Right atrium auricular region (tissue), 2 donors: ENCODE measurements around the gene ZDHHC20. TPM values are rescaled to one million over a fixed set of nuclear protein-coding genes. Genes with fewer than 3 reads are reported as not detected.

Experiments
- DNase-seq: peaks from one replicate; pipeline ENCODE4 v3.0.0-alpha.2; 2019; ENCODE audit warnings: low spot score
- H3K27ac ChIP-seq, 2 donors: fragments of 200-600 bp; sonication (generic); 1 replicate in 1 of 2; 2 replicates in 1 of 2; pipeline ENCODE4 v1.5.1; 2016 to 2019
- H3K27me3 ChIP-seq, 2 donors: fragments of 200-600 bp; sonication (generic); one replicate each; pipeline versions ENCODE4 v1.5.1 to v1.6.0; 2017 to 2019
- H3K36me3 ChIP-seq: fragments of 200-600 bp; sonication (generic); one replicate; pipeline ENCODE4 v1.5.1; 2016
- H3K4me1 ChIP-seq, 2 donors: fragments of 200-600 bp; sonication (generic); one replicate each; pipeline versions ENCODE4 v1.5.1 to v1.6.0; 2017 to 2019
- H3K4me3 ChIP-seq, 2 donors: fragments of 200-600 bp; sonication (generic); 1 replicate in 1 of 2; 2 replicates in 1 of 2; pipeline ENCODE4 v1.5.1; 2017 to 2019; ENCODE audit warnings: mild to moderate bottlenecking in 1 of 2, moderate library complexity in 1 of 2
- H3K9me3 ChIP-seq, 2 donors: fragments of 200-600 bp; sonication (generic); one replicate each; pipeline ENCODE4 v1.5.1; 2019
- total RNA-seq, 2 donors: library from RNA; depleted of rRNA; stranded (reverse); fragments of >200 nt; gene quantifications; one replicate each; pipeline ENCODE4 v1.1.0, GENCODE V29; 2016
- TF ChIP-seq, protein P1 (sequence below), 2 donors: fragments of 200-600 bp; sonication (generic); IDR thresholded peaks; one replicate each; pipeline ENCODE4 v1.5.1; 2019; ENCODE audit warnings: antibody characterized with exemption in 2 of 2

Gene ZDHHC20
- total RNA-seq, 2 donors from 2014 or later = 19.7 to 26.5 TPM

DNA sequence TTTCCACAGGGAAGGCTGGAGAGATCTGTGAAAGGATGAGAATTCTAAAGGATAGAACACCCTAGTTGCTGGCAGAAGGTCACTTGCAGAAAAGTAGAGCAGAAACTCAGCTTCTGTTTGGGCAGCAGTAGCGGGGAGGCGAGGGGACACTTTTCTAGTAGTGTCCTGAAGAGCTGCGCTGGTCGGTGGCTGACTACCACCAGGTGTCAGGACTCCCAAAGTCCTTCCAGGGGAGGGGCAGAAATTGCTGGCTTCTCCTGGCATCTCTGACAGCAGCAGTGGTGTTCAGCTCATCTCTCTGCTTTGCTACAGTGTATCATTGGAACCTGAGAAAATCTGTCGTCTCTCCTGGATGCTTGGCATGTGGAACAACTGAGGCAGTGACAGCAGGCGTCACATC is 120.9 kb downstream of the ZDHHC20 start:
- Histone ChIP-seq H3K27ac (no peak overlapping the region), H3K36me3 (no peaks in the 10 kb centered on the region), H3K4me1 (no peaks in the 10 kb centered on the region), H3K9me3 (no peaks in the 10 kb centered on the region), H3K27me3 (no peaks in the 10 kb centered on the region), H3K4me3 (no peak overlapping the region)
- DNase-seq = no peak
- TF ChIP-seq, protein P1, sequence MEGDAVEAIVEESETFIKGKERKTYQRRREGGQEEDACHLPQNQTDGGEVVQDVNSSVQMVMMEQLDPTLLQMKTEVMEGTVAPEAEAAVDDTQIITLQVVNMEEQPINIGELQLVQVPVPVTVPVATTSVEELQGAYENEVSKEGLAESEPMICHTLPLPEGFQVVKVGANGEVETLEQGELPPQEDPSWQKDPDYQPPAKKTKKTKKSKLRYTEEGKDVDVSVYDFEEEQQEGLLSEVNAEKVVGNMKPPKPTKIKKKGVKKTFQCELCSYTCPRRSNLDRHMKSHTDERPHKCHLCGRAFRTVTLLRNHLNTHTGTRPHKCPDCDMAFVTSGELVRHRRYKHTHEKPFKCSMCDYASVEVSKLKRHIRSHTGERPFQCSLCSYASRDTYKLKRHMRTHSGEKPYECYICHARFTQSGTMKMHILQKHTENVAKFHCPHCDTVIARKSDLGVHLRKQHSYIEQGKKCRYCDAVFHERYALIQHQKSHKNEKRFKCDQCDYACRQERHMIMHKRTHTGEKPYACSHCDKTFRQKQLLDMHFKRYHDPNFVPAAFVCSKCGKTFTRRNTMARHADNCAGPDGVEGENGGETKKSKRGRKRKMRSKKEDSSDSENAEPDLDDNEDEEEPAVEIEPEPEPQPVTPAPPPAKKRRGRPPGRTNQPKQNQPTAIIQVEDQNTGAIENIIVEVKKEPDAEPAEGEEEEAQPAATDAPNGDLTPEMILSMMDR (IDR thresholded peaks at IDR 0.05) = no peak

DNA sequence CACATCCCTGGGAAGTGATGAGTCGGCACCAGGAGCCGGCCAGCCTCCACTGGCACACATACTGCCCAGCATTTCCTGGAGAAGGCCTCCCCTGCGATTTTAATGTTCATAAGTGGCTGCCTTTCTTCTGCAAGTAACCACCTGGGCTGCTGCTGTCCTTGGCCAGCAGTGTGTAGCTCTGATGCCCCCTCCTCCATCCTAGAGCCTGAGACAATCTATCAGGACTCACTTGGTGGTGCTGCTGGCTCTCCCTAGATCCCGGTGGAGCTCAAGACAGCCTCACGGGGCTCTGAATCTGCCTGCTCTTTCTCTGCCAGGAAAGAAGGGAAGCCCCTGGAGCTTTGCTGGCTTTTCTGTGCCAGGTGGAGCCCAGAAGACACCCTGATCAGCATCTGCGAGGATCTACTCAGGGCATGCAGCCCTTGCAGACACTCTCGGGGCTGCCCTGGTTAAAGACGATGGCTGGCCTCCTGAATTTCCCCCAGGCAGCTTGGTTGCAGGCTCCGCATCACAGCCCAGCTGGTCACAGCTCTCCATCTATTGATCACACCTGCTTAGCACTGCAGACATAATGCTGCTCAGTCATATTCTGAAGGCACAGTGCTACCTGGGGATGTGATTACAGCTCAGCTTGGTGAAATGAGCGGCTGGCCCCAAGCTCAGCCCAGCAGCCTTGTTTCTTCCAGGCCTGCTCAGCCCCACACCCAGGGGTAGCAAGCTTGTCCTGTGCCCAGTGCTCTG is 122.3 kb downstream of the ZDHHC20 start:
- TF ChIP-seq, protein P1 (IDR thresholded peaks at IDR 0.05) = no peak
- Histone ChIP-seq H3K4me1 (no peaks in the 10 kb centered on the region), H3K4me3 (no peak overlapping the region), H3K36me3 (no peaks in the 10 kb centered on the region), H3K27ac (no peak overlapping the region), H3K27me3 (no peaks in the 10 kb centered on the region), H3K9me3 (no peaks in the 10 kb centered on the region)
- DNase-seq = no peak

DNA sequence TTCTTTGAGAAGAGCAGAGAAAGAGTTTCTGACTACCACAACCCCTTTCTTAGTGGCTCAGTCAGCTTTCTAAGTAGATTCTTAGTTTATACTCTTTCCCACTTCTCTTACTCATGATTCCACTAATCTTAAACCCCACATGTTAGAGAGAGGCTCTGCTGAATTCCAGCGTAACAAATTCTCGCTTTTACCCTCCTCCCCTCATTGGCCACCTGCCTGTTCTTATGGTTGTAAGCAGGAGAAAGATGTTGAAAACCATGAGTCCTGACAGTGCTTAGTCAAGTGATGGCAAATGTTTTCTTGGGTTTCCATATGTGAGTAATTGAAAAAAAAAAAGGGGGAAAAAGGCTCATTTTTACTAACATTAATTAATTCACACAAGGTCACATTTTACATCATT is 125.9 kb downstream of the ZDHHC20 start:
- no peaks in the 10 kb centered on the region for H3K9me3 ChIP-seq
- no peak for DNase-seq
- no peaks in the 10 kb centered on the region for H3K36me3 ChIP-seq
- H3K27ac ChIP-seq = no peak overlapping the region
- H3K27me3 ChIP-seq = no peaks in the 10 kb centered on the region
- TF ChIP-seq, protein P1 (IDR thresholded peaks at IDR 0.05) = no peak
- no peaks in the 10 kb centered on the region for H3K4me1 ChIP-seq
- no peak overlapping the region for H3K4me3 ChIP-seq

DNA sequence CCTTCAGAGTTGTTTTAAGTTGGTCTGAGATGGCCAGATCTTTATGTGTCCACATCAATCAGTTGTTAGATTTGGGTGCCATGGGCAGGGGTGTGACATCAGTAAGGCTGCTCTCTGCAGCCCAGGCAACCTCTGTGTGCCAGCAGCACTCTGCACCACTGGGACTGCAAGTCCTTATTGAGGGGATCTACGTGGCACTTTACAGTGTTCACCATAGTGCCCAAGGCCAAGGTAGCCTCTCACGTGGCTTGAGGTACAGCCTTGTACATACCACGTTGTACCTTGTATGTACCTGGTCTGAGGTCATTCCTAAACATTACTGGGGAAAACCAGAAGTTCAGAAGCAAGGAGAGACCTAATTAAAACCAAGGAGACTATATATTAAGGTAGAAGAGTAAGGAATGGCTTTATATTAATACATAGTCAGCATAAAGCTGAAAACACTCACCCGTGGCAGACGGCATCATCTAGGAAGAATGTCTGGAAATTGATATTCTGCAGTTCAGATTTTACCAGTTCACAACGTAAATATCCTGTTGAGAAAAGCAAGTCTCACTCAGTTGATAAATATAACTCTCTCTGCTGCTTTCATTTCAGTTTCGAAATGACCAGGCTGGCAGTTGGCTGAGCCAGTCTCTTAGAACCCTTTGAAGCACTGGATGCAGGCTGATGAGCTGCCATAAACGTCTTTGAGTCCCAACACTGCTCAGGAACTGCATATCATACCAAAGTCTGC is 128.8 kb downstream of the ZDHHC20 start:
- Histone ChIP-seq H3K4me3 (no peak overlapping the region), H3K27me3 (no peaks in the 10 kb centered on the region), H3K4me1 (peaks cover 0 to 5% of the 10 kb centered on the region in 2 donors), H3K9me3 (no peaks in the 10 kb centered on the region), H3K27ac (no peak overlapping the region), H3K36me3 (no peaks in the 10 kb centered on the region)
- TF ChIP-seq, protein P1 (IDR thresholded peaks at IDR 0.05) = no peak
- DNase-seq = no peak

DNA sequence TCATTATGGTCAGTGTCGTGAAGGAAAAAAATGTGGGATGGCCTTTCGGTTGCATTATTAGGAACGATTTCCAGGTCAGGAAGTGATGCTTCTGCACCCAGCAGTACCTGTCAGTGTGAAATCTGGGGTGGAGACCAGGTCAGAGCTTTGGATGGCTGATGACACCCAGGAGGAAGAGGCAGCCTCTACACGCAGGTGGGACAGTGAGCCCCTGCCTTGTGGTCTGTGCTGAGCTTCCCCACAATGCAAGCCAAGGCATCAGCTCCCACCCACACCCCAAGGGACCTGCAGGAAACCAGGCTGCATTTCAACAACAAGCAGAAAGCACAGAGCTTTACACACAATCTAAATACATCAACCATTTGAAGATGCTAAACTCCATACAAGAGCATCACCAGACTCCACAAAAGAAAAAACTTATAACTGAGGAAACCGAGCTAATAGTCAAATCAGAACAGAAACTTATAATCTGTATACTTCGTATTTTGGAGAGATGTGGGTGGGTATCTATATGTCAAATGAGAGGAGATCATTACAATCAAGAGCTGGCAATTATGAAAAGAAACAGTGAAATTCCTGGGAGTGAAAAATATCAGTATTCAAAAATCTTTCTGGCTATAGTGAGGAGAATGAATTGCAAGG is 130.1 kb downstream of the ZDHHC20 start:
- Histone ChIP-seq H3K4me1 (peaks cover 0 to 5% of the 10 kb centered on the region in 2 donors), H3K36me3 (no peaks in the 10 kb centered on the region), H3K27ac (no peak overlapping the region), H3K9me3 (no peaks in the 10 kb centered on the region), H3K4me3 (no peak overlapping the region), H3K27me3 (no peaks in the 10 kb centered on the region)
- DNase-seq = no peak
- TF ChIP-seq, protein P1 (IDR thresholded peaks at IDR 0.05) = no peak
